ENCODE data around the gene RFTN2. TPM values are rescaled to one million over a fixed set of nuclear protein-coding genes. Genes with fewer than 3 reads are reported as not detected.

The RFTN2 gene
- total and polyA plus RNA-seq, 4 donors: 0.40 to 22.6 (median 2.0) TPM

GRCh38 chr2:197707316-197708213, 32.2 kb upstream of the RFTN2 start:
- TF ChIP-seq CTCF (IDR thresholded peaks at IDR 0.05; ENCODE audit: control extremely low read depth, extremely low read depth): peak; percentile 56
- peaks cover 9 to 28% (median 11%) of the 10 kb centered on the region in 5 donors for H3K4me1 ChIP-seq (ENCODE audit: control insufficient read depth in 5 of 5, insufficient read depth in 5 of 5, low read length in 5 of 5)
- peak overlapping the region in 1 of 2 donors; percentile 46 for H3K9ac ChIP-seq (ENCODE audit: insufficient read depth in 1 of 2, low read length in 2 of 2)
- H3K9me3 ChIP-seq (ENCODE audit: control insufficient read depth in 4 of 4, insufficient read depth in 3 of 4, low read length in 3 of 4): peaks cover 0 to 2% (median 0%) of the 10 kb centered on the region in 4 donors
- DNase-seq (peak in 2 of 3 donors; percentile 73 to 77), ATAC-seq (ENCODE audit: insufficient read depth, low FRiP score) (no peak)
- H3K4me3 ChIP-seq: peak overlapping the region; percentile 38
- H3K27ac ChIP-seq (ENCODE audit: low read depth in 1 of 2, low read length in 1 of 2): no peak overlapping the region
- WGBS, 2 donors: 12 to 21% methylated on average over 4 of the region's 4 CpGs
- no peaks in the 10 kb centered on the region for H3K27me3 ChIP-seq (ENCODE audit: control insufficient read depth in 3 of 3, insufficient read depth in 3 of 3, low read length in 2 of 3)
- peaks cover 0 to 4% (median under 1%) of the 10 kb centered on the region in 4 donors for H3K36me3 ChIP-seq (ENCODE audit: control insufficient read depth in 4 of 4, insufficient read depth in 4 of 4, low read length in 4 of 4)

- Histone ChIP-seq H3K27ac (ENCODE audit: low read depth in 1 of 2, low read length in 1 of 2) (no peak overlapping the region), H3K9me3 (ENCODE audit: control insufficient read depth in 4 of 4, insufficient read depth in 3 of 4, low read length in 3 of 4) (peaks cover 0 to 2% (median 0%) of the 10 kb centered on the region in 4 donors), H3K4me1 (ENCODE audit: control insufficient read depth in 5 of 5, insufficient read depth in 5 of 5, low read length in 5 of 5) (peaks cover 9 to 28% (median 11%) of the 10 kb centered on the region in 5 donors), H3K9ac (ENCODE audit: insufficient read depth in 1 of 2, low read length in 2 of 2) (no peak overlapping the region), H3K36me3 (ENCODE audit: control insufficient read depth in 4 of 4, insufficient read depth in 4 of 4, low read length in 4 of 4) (peaks cover 0 to 4% (median under 1%) of the 10 kb centered on the region in 4 donors), H3K4me3 (peak overlapping the region; percentile 99), H3K27me3 (ENCODE audit: control insufficient read depth in 3 of 3, insufficient read depth in 3 of 3, low read length in 2 of 3) (no peaks in the 10 kb centered on the region)
- no peak for DNase-seq
- TF ChIP-seq CTCF (IDR thresholded peaks at IDR 0.05; ENCODE audit: control extremely low read depth, extremely low read depth): no peak
- 57 to 72% methylated on average over 5 of the region's 5 CpGs for WGBS, 2 donors
- no peak for ATAC-seq (ENCODE audit: insufficient read depth, low FRiP score)
Measured at GRCh38 chr2:197706839-197707207, 31.4 kb upstream of the RFTN2 start.

GRCh38 chr2:197705912-197706838, 30.8 kb upstream of the RFTN2 start:
- no peaks in the 10 kb centered on the region for H3K27me3 ChIP-seq (ENCODE audit: control insufficient read depth in 3 of 3, insufficient read depth in 3 of 3, low read length in 2 of 3)
- H3K9me3 ChIP-seq (ENCODE audit: control insufficient read depth in 4 of 4, insufficient read depth in 3 of 4, low read length in 3 of 4): peaks cover 0 to 2% (median 0%) of the 10 kb centered on the region in 4 donors
- 16 to 21% methylated on average over 38 of the region's 38 CpGs for WGBS, 2 donors
- no peak for TF ChIP-seq CTCF (IDR thresholded peaks at IDR 0.05; ENCODE audit: control extremely low read depth, extremely low read depth)
- ATAC-seq (ENCODE audit: insufficient read depth, low FRiP score) (no peak), DNase-seq (peak; percentile 25 to 38 (median 30))
- H3K4me3 ChIP-seq: peak overlapping the region; percentile 99
- peaks cover 9 to 28% (median 11%) of the 10 kb centered on the region in 5 donors for H3K4me1 ChIP-seq (ENCODE audit: control insufficient read depth in 5 of 5, insufficient read depth in 5 of 5, low read length in 5 of 5)
- H3K27ac ChIP-seq (ENCODE audit: low read depth in 1 of 2, low read length in 1 of 2): peak overlapping the region; percentile 71 to 92
- peaks cover 0 to 2% (median under 1%) of the 10 kb centered on the region in 4 donors for H3K36me3 ChIP-seq (ENCODE audit: control insufficient read depth in 4 of 4, insufficient read depth in 4 of 4, low read length in 4 of 4)
- H3K9ac ChIP-seq (ENCODE audit: insufficient read depth in 1 of 2, low read length in 2 of 2): no peak overlapping the region
